ENCODE measurements around the gene MLANA. TPM values are rescaled to one million over a fixed set of nuclear protein-coding genes. Genes with fewer than 3 reads are reported as not detected.

MLANA gene
- total and polyA plus RNA-seq, 2 donors (not counting 1 experiment from before 2014, with no cell fraction given), result not detected

DNA sequence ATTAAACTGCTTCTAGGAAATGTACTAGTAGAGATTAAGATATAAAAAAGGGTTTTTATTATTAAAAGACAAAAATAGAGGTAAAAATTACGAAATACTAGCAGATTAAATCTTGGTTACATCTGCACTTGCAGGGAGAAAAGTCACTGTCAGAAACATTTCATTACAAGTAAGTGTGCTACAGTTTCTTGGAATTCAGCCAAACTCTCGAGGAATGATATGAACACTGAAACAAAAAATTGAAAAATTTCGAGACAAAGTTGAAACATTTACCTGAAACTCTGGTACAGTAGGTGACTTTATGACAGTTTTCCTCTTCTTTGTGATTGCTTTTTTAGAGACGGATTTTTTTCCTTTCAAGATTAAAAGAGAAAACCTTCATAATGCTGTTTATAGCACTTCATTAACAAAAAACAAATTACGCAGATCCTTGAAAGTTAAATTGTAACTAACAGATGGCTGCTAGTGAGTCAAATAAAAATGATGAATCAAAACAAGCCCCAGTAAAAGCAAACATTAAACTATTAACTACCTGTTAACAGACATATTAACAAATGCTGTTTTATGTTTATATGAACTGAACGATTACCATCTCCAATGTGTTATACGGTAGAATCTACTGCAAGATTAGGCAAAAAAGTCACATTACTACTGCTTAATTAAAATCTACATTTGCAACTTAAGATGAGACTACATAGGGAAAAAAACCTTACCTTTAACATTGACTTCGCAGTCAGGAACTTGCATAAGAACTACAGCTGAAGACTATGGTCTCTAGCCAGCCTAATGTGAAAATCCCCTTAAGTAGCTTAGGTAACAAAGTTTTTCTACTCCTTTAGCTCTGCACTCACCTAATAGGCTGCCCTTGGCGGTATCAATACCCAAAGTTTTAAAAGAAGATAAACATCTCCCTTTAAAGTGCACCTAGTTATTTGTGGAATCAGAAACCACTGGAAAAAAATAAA, 63.3 kb downstream of the MLANA start:
- H3K9me3 ChIP-seq (ENCODE audit: control insufficient read depth, insufficient read depth, low read depth, low read length), result no peaks in the 10 kb centered on the region
- no peaks in the 10 kb centered on the region for H4K20me1 ChIP-seq (ENCODE audit: control insufficient read depth, extremely low read depth, insufficient read depth, low read length)
- H3K4me3 ChIP-seq (replicated peaks in 1 of 4; ENCODE audit: control extremely low read depth in 1 of 4, insufficient read depth in 1 of 4, low read depth in 3 of 4, low read length in 4 of 4), result no peak overlapping the region
- H3K4me2 ChIP-seq (ENCODE audit: extremely low read depth, insufficient read depth, low read length), result peak overlapping the region; percentile 23
- H3K9ac ChIP-seq (ENCODE audit: insufficient read depth, low read length), result no peak overlapping the region
- no peaks in the 10 kb centered on the region for H3K27me3 ChIP-seq (ENCODE audit: control insufficient read depth, insufficient read depth, low read length)
- H2AFZ ChIP-seq (ENCODE audit: low read length), result no peak overlapping the region
- H3K4me1 ChIP-seq (ENCODE audit: control insufficient read depth, extremely low read depth, insufficient read depth, low read length), result peaks cover 4% of the 10 kb centered on the region
- DNase-seq (ENCODE audit: low read depth in 2 of 2), result peak in 1 of 2 donors; percentile 61
- no peaks in the 10 kb centered on the region for H3K79me2 ChIP-seq (ENCODE audit: control insufficient read depth, insufficient read depth, low read length)
- TF ChIP-seq, protein P1, sequence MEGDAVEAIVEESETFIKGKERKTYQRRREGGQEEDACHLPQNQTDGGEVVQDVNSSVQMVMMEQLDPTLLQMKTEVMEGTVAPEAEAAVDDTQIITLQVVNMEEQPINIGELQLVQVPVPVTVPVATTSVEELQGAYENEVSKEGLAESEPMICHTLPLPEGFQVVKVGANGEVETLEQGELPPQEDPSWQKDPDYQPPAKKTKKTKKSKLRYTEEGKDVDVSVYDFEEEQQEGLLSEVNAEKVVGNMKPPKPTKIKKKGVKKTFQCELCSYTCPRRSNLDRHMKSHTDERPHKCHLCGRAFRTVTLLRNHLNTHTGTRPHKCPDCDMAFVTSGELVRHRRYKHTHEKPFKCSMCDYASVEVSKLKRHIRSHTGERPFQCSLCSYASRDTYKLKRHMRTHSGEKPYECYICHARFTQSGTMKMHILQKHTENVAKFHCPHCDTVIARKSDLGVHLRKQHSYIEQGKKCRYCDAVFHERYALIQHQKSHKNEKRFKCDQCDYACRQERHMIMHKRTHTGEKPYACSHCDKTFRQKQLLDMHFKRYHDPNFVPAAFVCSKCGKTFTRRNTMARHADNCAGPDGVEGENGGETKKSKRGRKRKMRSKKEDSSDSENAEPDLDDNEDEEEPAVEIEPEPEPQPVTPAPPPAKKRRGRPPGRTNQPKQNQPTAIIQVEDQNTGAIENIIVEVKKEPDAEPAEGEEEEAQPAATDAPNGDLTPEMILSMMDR (conservative IDR thresholded peaks at IDR 0.05 in 1 of 2, IDR thresholded peaks at IDR 0.05 in 1 of 2; ENCODE audit: low read depth in 1 of 2, low read length in 2 of 2), result no peak
- TF ChIP-seq EZH2 (IDR thresholded peaks at IDR 0.05; ENCODE audit: low read length, missing control alignments), result no peak
- no peaks in the 10 kb centered on the region for H3K36me3 ChIP-seq (ENCODE audit: control insufficient read depth, insufficient read depth, low read length)
- no peak overlapping the region for H3K27ac ChIP-seq (ENCODE audit: insufficient read depth, low read length)

DNA sequence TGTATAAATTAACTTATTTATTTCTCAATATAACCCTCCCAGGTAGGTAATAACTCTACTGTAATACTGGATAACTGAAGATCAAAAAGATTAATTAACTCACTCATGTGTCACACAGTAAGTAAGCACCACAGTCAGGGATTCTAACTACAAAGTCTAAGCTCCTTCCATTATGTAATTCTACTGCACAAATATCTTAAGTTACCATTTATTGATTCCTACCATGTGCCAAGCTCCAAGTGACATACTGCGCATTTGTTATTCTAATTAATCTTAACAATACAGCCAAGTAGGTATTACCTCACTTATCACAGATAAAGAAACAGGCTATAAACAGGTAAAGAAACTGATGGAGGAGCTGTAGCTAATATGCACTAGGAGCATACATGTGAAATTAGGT, 66.5 kb downstream of the MLANA start:
- Histone ChIP-seq H3K4me3 (replicated peaks in 1 of 4; ENCODE audit: control extremely low read depth in 1 of 4, insufficient read depth in 1 of 4, low read depth in 3 of 4, low read length in 4 of 4) (no peak overlapping the region), H3K9me3 (ENCODE audit: control insufficient read depth, insufficient read depth, low read depth, low read length) (no peaks in the 10 kb centered on the region), H3K36me3 (ENCODE audit: control insufficient read depth, insufficient read depth, low read length) (no peaks in the 10 kb centered on the region), H4K20me1 (ENCODE audit: control insufficient read depth, extremely low read depth, insufficient read depth, low read length) (no peaks in the 10 kb centered on the region), H3K9ac (ENCODE audit: insufficient read depth, low read length) (no peak overlapping the region), H3K4me2 (ENCODE audit: extremely low read depth, insufficient read depth, low read length) (no peak overlapping the region), H3K4me1 (ENCODE audit: control insufficient read depth, extremely low read depth, insufficient read depth, low read length) (no peaks in the 10 kb centered on the region), H3K27me3 (ENCODE audit: control insufficient read depth, insufficient read depth, low read length) (no peaks in the 10 kb centered on the region), H2AFZ (ENCODE audit: low read length) (no peak overlapping the region), H3K79me2 (ENCODE audit: control insufficient read depth, insufficient read depth, low read length) (no peaks in the 10 kb centered on the region), H3K27ac (ENCODE audit: insufficient read depth, low read length) (no peak overlapping the region)
- TF ChIP-seq, protein P1 (conservative IDR thresholded peaks at IDR 0.05 in 1 of 2, IDR thresholded peaks at IDR 0.05 in 1 of 2; ENCODE audit: low read depth in 1 of 2, low read length in 2 of 2), result no peak
- no peak for TF ChIP-seq EZH2 (IDR thresholded peaks at IDR 0.05; ENCODE audit: low read length, missing control alignments)
- DNase-seq (ENCODE audit: low read depth in 2 of 2), result no peak

DNA sequence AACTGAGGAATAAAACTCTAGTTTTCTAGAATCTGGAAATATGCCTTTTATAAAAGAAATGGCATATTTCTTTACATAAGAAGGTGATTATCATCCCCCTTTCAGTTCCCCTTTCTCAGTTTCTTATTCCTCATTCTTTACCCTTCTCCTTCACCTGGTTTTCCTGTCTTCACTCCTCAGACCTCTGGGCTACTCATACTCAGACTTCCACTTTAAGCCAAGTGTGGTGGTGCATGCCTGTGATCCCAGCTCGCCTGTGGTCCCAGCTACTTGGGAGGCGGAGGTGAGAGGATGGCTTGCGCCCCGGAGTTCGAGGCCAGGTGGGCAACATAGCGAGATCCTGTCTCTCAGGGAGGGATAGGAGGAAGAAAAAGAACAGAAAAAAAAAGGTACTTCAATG, 67.6 kb downstream of the MLANA start:
- DNase-seq (ENCODE audit: low read depth in 2 of 2), result no peak
- no peaks in the 10 kb centered on the region for H3K36me3 ChIP-seq (ENCODE audit: control insufficient read depth, insufficient read depth, low read length)
- no peak overlapping the region for H3K9ac ChIP-seq (ENCODE audit: insufficient read depth, low read length)
- H2AFZ ChIP-seq (ENCODE audit: low read length), result no peak overlapping the region
- TF ChIP-seq, protein P1 (conservative IDR thresholded peaks at IDR 0.05 in 1 of 2, IDR thresholded peaks at IDR 0.05 in 1 of 2; ENCODE audit: low read depth in 1 of 2, low read length in 2 of 2), result no peak
- TF ChIP-seq EZH2 (IDR thresholded peaks at IDR 0.05; ENCODE audit: low read length, missing control alignments), result no peak
- no peak overlapping the region for H3K4me3 ChIP-seq (replicated peaks in 1 of 4; ENCODE audit: control extremely low read depth in 1 of 4, insufficient read depth in 1 of 4, low read depth in 3 of 4, low read length in 4 of 4)
- H3K27ac ChIP-seq (ENCODE audit: insufficient read depth, low read length), result no peak overlapping the region
- no peaks in the 10 kb centered on the region for H3K4me1 ChIP-seq (ENCODE audit: control insufficient read depth, extremely low read depth, insufficient read depth, low read length)
- no peaks in the 10 kb centered on the region for H3K9me3 ChIP-seq (ENCODE audit: control insufficient read depth, insufficient read depth, low read depth, low read length)
- H3K27me3 ChIP-seq (ENCODE audit: control insufficient read depth, insufficient read depth, low read length), result no peaks in the 10 kb centered on the region
- H4K20me1 ChIP-seq (ENCODE audit: control insufficient read depth, extremely low read depth, insufficient read depth, low read length), result no peaks in the 10 kb centered on the region
- H3K79me2 ChIP-seq (ENCODE audit: control insufficient read depth, insufficient read depth, low read length), result no peaks in the 10 kb centered on the region
- no peak overlapping the region for H3K4me2 ChIP-seq (ENCODE audit: extremely low read depth, insufficient read depth, low read length)

Data from fibroblast of lung (primary cell).